Lower leg skin (tissue), 3 donors: Measurements from ENCODE around the gene ATP6V0A1.

ENCODE experiments used
- CTCF ChIP-seq, 3 donors: fragments of 450-650 bp; IDR thresholded peaks; one replicate each; pipeline ENCODE4 v1.5.1; 2016; ENCODE audit warnings: antibody characterized with exemption in 3 of 3, mild to moderate bottlenecking in 3 of 3, moderate library complexity in 2 of 3
- POLR2A ChIP-seq, 2 donors: fragments of 450-650 bp; IDR thresholded peaks; one replicate each; pipeline ENCODE4 v1.6.1; 2016 to 2017; ENCODE audit warnings: antibody characterized with exemption in 2 of 2, mild to moderate bottlenecking in 1 of 2, moderate library complexity in 1 of 2

GRCh38 chr17:42529061-42529460 lies 70.4 kb downstream of the ATP6V0A1 start:
- TF ChIP-seq CTCF (IDR thresholded peaks at IDR 0.05) (no peak), POLR2A (IDR thresholded peaks at IDR 0.05) (no peak)
